Right cardiac atrium (tissue), 5 donors: Measurements from ENCODE around the gene RABGGTA. TPM values are rescaled to one million over a fixed set of nuclear protein-coding genes. Genes with fewer than 3 reads are reported as not detected.

Experiments used
- ATAC-seq, 2 donors: fragments of 200-7000 bp; cut with Tn5 transposase; one replicate each; pipeline versions ENCODE4 v1.8.0 to v1.9.1; 2020; ENCODE audit warnings: moderate library complexity in 2 of 2, mild to moderate bottlenecking in 1 of 2
- DNase-seq, 3 donors: peaks; one replicate each; pipeline ENCODE4 v3.0.0-alpha.2; 2020
- H3K27ac ChIP-seq: one replicate; pipeline ENCODE4 v1.5.1; 2013; ENCODE audit warnings: mild to moderate bottlenecking, low read length, control low read depth, moderate library complexity
- H3K27me3 ChIP-seq: one replicate; pipeline ENCODE4 v1.6.1; 2013; ENCODE audit not compliant: control insufficient read depth, insufficient read depth
- H3K4me1 ChIP-seq: one replicate; pipeline ENCODE4 v1.6.1; 2013; ENCODE audit warnings: low read length; ENCODE audit not compliant: control insufficient read depth, insufficient read depth
- H3K4me3 ChIP-seq: one replicate; pipeline ENCODE4 v1.5.1; 2013; ENCODE audit warnings: low read length, control low read depth
- H3K9me3 ChIP-seq: one replicate; pipeline ENCODE4 v1.6.1; 2013; ENCODE audit warnings: low read length; ENCODE audit not compliant: control insufficient read depth
- WGBS: extraction: QIAGEN DNeasy Blood & Tissue Kit; methylation state at CpG from one replicate; pipeline ENCODE4 v1.1.7; 2013; 5-methylcytosine and 5-hydroxymethylcytosine counted together
- intact Hi-C, 4 donors: fragments of 100-400 bp; cut with DNase I; formaldehyde crosslinking; loops; one replicate each; pipeline versions ENCODE4 v1.11.0 to v1.14.0; 2022 to 2023
- polyA plus RNA-seq: library from polyadenylated mRNA; stranded (reverse); fragments of 200-250 nt; gene quantifications from one replicate; pipeline ENCODE4 v1.2.3, GENCODE V29; 2013
- total RNA-seq, 4 donors: library from RNA; stranded (reverse); fragmentation: NEBNext Ultra II Directional; extraction: Animal tissue kit (Norgen Biotek cat#: 25700); gene quantifications; one replicate each; pipeline ENCODE4 v1.2.1, GENCODE V29; 2021
- donor health status: healthy with polysubstance abuse.
- donor health status: DM: no; HTN: yes; CAD: no.
- donor health status: DM: no; HTN: no; CAD: no.
- donor health status: DM: no; HTN: yes; CAD: no; lungs with severe emphysema.
- donor health status: DM: yes; HTN: yes; CAD: no.

The RABGGTA gene
- total and polyA plus RNA-seq, 5 donors: 18.1 to 21.4 (median 20.7) TPM

- Histone ChIP-seq H3K27ac (peak within 1 kb of the TSS; percentile 1), H3K4me1 (peaks cover 10% of the 10 kb centered on the region), H3K27me3 (no peaks in the 10 kb centered on the region), H3K4me3 (peak within 1 kb of the TSS; percentile 87), H3K9me3 (no peaks in the 10 kb centered on the region)
- intact Hi-C loops: loop anchor here in 3 of 4 donors (5.0 to 10.0 kb wide), 3 partner anchors 52 to 57 kb away; partner anchors contain the start of gene TINF2 (in 2 of the 3)
- ATAC-seq (peak; percentile 91 to 92), DNase-seq (peak; percentile 91 to 97 (median 96))
- under 1% methylated on average over 75 of the region's 75 CpGs for WGBS
Observed at GRCh38 chr14:24299255-24300191, 28.1 kb upstream of the RABGGTA start, which contains the start of the genes DHRS1 and NOP9. TSS of gene DHRS1 (minus strand) at chr14:24299780. CDS start at chr14:24299106, 674 bp downstream. TSS of gene NOP9 (plus strand) at chr14:24299850. CDS start at chr14:24299955, 105 bp downstream.

DNA sequence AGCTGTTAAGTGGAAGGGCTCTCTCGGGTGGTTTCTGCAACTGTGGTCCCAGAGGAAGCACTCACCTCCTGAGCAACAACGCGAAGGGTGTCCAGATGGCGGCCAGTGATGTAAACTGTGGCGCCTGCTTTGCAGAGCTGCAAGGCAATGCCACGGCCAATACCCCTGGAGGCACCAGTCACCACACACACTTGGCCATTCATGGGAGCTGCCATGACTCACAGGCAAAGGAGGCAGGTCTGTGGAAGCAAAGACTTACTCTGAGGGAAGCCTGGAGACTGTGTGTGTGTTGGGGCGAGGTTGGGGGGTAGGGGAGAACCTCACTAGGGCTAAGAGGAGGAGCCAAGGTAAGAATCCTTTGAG is 27.5 kb upstream of the RABGGTA start:
- Histone ChIP-seq H3K27ac (no peak overlapping the region), H3K4me3 (peak overlapping the region; percentile 87), H3K4me1 (peaks cover 10% of the 10 kb centered on the region), H3K9me3 (no peaks in the 10 kb centered on the region), H3K27me3 (no peaks in the 10 kb centered on the region)
- intact Hi-C loops: loop anchor here in 3 of 4 donors (5.0 to 10.0 kb wide), 3 partner anchors 52 to 57 kb away; partner anchors contain the start of gene TINF2 (in 2 of the 3)
- ATAC-seq: peak in 1 of 2 donors; percentile 5
- WGBS: 52% methylated on average over 7 of the region's 7 CpGs
- DNase-seq: peak in 1 of 3 donors; percentile 41

GRCh38 chr14:24297190-24297964 is 26.0 kb upstream of the RABGGTA start:
- peaks cover 10% of the 10 kb centered on the region for H3K4me1 ChIP-seq
- H3K27me3 ChIP-seq: no peaks in the 10 kb centered on the region
- no peak overlapping the region for H3K4me3 ChIP-seq
- 50% methylated on average over 5 of the region's 5 CpGs for WGBS
- ATAC-seq: no peak
- H3K27ac ChIP-seq: no peak overlapping the region
- intact Hi-C loops: loop anchor here (2.0 to 10.0 kb wide), 4 partner anchors 50 to 55 kb away; partner anchors contain the start of gene TINF2 (in 3 of the 4)
- no peaks in the 10 kb centered on the region for H3K9me3 ChIP-seq
- no peak for DNase-seq

- no peak overlapping the region for H3K27ac ChIP-seq
- DNase-seq: peak; percentile 59 to 76 (median 76)
- peak; percentile 51 to 54 for ATAC-seq
- H3K9me3 ChIP-seq: no peaks in the 10 kb centered on the region
- no peaks in the 10 kb centered on the region for H3K27me3 ChIP-seq
- intact Hi-C loops: loop anchor here (2.0 to 10.0 kb wide), 4 partner anchors 49 to 54 kb away; partner anchors contain the start of gene TINF2 (in 3 of the 4)
- no peak overlapping the region for H3K4me3 ChIP-seq
- H3K4me1 ChIP-seq: peaks cover 10% of the 10 kb centered on the region
- 61% methylated on average over 12 of the region's 12 CpGs for WGBS
Observed at GRCh38 chr14:24296341-24297157, 25.2 kb upstream of the RABGGTA start.

DNA sequence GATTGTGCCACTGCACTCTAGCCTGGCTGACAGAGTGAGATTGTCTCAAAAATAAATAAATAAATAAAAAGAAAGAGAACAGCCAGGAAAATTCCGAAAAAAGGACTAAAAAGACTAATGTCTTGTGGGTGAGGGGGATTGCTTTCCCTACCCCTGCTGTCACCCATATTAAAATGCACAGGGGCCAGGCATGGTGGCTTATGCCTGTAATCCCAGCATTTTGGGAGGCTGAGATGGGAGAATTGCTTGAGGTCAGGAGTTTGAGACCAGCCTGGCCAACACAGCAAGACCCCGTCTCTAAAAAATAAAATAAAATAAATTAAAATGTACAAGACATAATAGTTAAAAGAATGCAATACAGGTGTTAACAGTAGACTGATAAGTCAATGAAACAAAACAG is 22.1 kb upstream of the RABGGTA start:
- H3K27ac ChIP-seq: no peak overlapping the region
- intact Hi-C loops: loop anchor here in 1 of 4 donors (10.0 kb wide), 1 partner anchor 49 kb away; the partner anchor contains the start of gene TINF2
- H3K9me3 ChIP-seq: no peaks in the 10 kb centered on the region
- ATAC-seq (no peak), DNase-seq (no peak)
- no peak overlapping the region for H3K4me3 ChIP-seq
- 97% methylated on average over 2 of the region's 2 CpGs for WGBS
- H3K27me3 ChIP-seq: no peaks in the 10 kb centered on the region
- H3K4me1 ChIP-seq: no peaks in the 10 kb centered on the region

DNA sequence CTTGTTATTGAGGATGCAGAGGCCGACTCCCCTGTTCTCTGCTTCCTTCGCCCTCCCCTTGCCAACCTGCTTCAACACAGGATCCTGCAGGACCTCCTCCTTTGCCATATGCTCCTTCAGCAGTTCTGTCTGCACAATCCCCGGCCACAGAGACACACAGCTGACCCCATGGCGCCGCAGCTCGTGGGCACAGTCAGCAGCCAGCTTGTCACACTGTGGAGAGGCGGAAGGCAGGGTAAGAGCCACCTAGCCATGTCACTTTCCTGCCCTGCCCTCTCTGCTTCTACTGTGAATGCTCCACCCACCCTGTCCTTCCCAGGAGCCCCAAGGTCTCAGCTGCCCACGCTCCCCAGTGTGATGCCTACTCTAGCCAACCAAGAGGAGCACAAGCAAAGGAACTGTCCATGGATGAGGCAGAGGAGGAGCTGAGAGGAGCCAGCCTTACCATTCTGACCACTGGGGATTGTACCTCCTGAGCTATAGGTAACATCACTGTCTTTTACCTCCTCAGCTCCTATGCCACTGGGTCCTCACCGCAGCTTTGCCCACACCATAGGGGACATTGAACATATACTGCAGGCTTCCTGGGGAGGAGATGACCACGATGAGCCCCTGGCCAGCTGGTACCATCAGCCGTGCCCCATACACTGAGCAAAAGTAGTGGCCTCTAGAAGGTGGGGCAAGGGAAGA is 20.9 kb upstream of the RABGGTA start:
- Histone ChIP-seq H3K4me1 (no peaks in the 10 kb centered on the region), H3K27me3 (no peaks in the 10 kb centered on the region), H3K9me3 (no peaks in the 10 kb centered on the region), H3K27ac (no peak overlapping the region), H3K4me3 (no peak overlapping the region)
- 94% methylated on average over 11 of the region's 11 CpGs for WGBS
- intact Hi-C loops: loop anchor here in 1 of 4 donors (10.0 kb wide), 1 partner anchor 47 kb away; the partner anchor contains the start of gene TINF2
- no peak for ATAC-seq
- peak in 1 of 3 donors; percentile 29 for DNase-seq

DNA sequence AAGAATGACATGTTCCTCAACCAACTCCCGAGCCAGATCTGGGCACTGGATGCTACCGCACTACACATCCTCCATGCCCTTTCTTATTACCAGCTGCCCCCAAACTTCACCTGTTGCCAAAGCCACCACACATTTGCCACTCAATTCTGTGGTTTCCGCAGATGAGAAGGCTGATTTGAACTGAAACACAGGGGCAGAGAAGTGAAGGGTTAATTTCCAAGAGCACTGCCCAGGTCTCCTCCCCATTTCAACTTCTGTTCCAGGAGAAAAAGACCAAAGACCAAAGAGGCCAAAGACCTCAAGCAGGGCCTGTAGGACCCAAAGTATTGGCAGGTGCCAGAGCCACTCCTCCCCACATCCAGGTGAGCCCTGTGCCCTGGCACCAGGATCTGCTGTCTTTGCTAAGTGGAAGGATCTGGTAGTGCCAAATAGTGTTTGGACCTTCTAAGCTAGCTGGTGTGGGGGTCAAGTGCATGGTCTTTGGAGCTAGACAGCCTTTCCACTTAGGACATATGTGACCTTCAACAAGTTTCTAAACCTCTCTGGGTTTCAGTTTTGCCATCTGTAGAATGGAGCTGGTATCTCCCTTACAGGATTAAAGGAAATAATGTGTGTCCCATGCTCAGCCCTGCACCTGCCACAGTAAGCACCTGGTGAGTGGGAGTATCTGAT is 20.2 kb upstream of the RABGGTA start:
- 93% methylated on average over 3 of the region's 3 CpGs for WGBS
- DNase-seq (peak in 1 of 3 donors; percentile 1), ATAC-seq (no peak)
- Histone ChIP-seq H3K9me3 (no peaks in the 10 kb centered on the region), H3K4me3 (no peak overlapping the region), H3K27me3 (no peaks in the 10 kb centered on the region), H3K4me1 (no peaks in the 10 kb centered on the region), H3K27ac (no peak overlapping the region)
- intact Hi-C loops: loop anchor here in 1 of 4 donors (10.0 kb wide), 1 partner anchor 47 kb away; the partner anchor contains the start of gene TINF2

DNA sequence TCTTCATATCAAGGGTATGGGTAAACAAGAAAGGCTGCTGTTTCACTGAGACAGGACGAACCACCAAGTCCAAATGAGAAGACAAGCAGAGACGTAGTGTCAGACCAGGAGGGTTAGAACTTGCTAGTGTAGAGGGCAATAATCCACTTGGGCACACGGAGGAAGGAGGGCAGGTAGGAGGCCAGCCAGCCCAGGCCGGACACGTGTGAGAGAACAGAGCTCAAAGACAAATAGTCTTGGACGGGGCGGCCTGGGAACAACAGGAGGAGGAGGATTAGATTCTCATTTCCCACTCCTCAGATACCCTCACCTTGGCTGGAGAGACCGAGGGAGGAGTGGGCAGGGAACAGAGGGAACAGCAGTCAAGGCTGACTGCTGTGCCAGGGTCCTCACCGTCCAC is 19.3 kb upstream of the RABGGTA start:
- no peak overlapping the region for H3K27ac ChIP-seq
- no peaks in the 10 kb centered on the region for H3K4me1 ChIP-seq
- WGBS: 88% methylated on average over 9 of the region's 9 CpGs
- H3K27me3 ChIP-seq: no peaks in the 10 kb centered on the region
- no peaks in the 10 kb centered on the region for H3K9me3 ChIP-seq
- intact Hi-C loops: loop anchor here in 1 of 4 donors (10.0 kb wide), 1 partner anchor 46 kb away; the partner anchor contains the start of gene TINF2
- ATAC-seq (peak in 1 of 2 donors; percentile 9), DNase-seq (peak in 1 of 3 donors; percentile 18)
- no peak overlapping the region for H3K4me3 ChIP-seq

DNA sequence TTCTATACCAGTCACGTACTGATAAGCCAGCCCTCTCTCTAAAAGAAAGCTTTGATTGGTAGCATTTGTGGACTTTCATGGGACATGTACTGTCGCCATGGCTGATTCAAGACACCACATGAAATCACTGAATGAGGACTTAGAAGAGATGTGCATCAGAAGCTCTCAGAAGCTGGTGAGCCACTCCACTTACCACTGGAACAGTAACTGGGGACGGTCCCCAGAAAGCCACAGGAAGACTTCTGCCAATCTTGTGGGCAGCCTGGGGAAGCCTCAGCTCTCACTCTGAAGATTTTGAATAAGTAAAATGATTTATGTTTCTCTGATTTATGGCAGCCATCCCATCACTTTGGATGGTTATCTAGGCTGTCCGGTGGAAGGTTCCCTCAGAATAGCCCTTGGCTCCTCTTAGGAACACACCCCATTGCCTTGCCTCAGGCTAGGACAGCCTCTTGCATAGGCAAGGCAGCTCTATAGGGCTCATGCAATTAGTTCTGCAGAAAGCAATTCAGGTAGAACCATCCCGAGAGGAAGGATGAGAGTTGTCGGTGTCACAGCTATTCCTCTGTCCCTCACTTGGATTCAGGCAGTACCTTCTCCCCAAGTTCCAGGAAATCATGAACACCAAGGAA is 18.4 kb upstream of the RABGGTA start:
- ATAC-seq (no peak), DNase-seq (no peak)
- no peak overlapping the region for H3K27ac ChIP-seq
- intact Hi-C loops: loop anchor here in 1 of 4 donors (10.0 kb wide), 1 partner anchor 45 kb away; the partner anchor contains the start of gene TINF2
- no peaks in the 10 kb centered on the region for H3K4me1 ChIP-seq
- H3K4me3 ChIP-seq: no peak overlapping the region
- WGBS: 73% methylated on average over 6 of the region's 6 CpGs
- H3K27me3 ChIP-seq: no peaks in the 10 kb centered on the region
- no peaks in the 10 kb centered on the region for H3K9me3 ChIP-seq
